Skin of body (tissue), 2 donors: ENCODE measurements around the gene TMEM178B. TPM values are rescaled to one million over a fixed set of nuclear protein-coding genes. Genes with fewer than 3 reads are reported as not detected.
"Not testable (repeated sequence)": the region's sequence is repeated elsewhere in the genome, so short reads cannot be mapped to it uniquely, and the experiment has no call there.

Experiments used
- DNase-seq: peaks from one replicate; lab custom pipeline; 2025; lab: John Stamatoyannopoulos, UW
- total RNA-seq: library from RNA; depleted of rRNA; stranded (reverse); fragments of >200 nt; gene quantifications from one replicate; pipeline ENCODE4 v1.2.3, GENCODE V29; 2014

TMEM178B gene
- total RNA-seq, 1 donor from 2014 or later: 0.49 TPM

GRCh38 chr7:141074162-141074991, 513 bp downstream of the TMEM178B start:
- DNase-seq: no peak

- DNase-seq: no peak
Observed at GRCh38 chr7:141074997-141075396, 1.1 kb downstream of the TMEM178B start.

GRCh38 chr7:141076377-141076776, 2.5 kb downstream of the TMEM178B start:
- DNase-seq: no peak

GRCh38 chr7:141079219-141079618, 5.4 kb downstream of the TMEM178B start:
- DNase-seq: no peak

- DNase-seq: not testable (repeated sequence)
Observed at GRCh38 chr7:141089490-141089889, 15.6 kb downstream of the TMEM178B start.

GRCh38 chr7:141094336-141095070, 20.6 kb downstream of the TMEM178B start:
- no peak for DNase-seq

GRCh38 chr7:141097430-141097829, 23.6 kb downstream of the TMEM178B start:
- DNase-seq: no peak

- no peak for DNase-seq
Observed at GRCh38 chr7:141102436-141102835, 28.6 kb downstream of the TMEM178B start.

- DNase-seq: no peak
Observed at GRCh38 chr7:141103847-141104429, 30.1 kb downstream of the TMEM178B start.

- DNase-seq: no peak
Observed at GRCh38 chr7:141113131-141113530, 39.3 kb downstream of the TMEM178B start.

- no peak for DNase-seq
Observed at GRCh38 chr7:141114029-141114664, 40.3 kb downstream of the TMEM178B start.

GRCh38 chr7:141115965-141116364, 42.1 kb downstream of the TMEM178B start:
- no peak for DNase-seq

GRCh38 chr7:141116661-141117060, 42.8 kb downstream of the TMEM178B start:
- DNase-seq: not testable (repeated sequence)

GRCh38 chr7:141118767-141119166, 44.9 kb downstream of the TMEM178B start:
- DNase-seq: no peak

- DNase-seq: no peak
Observed at GRCh38 chr7:141119187-141119586, 45.3 kb downstream of the TMEM178B start.

- no peak for DNase-seq
Observed at GRCh38 chr7:141122736-141123135, 48.9 kb downstream of the TMEM178B start.

- DNase-seq: no peak
Observed at GRCh38 chr7:141123522-141123921, 49.7 kb downstream of the TMEM178B start.

- no peak for DNase-seq
Observed at GRCh38 chr7:141126107-141126506, 52.2 kb downstream of the TMEM178B start.

GRCh38 chr7:141128506-141128905, 54.6 kb downstream of the TMEM178B start:
- DNase-seq: peak; percentile 37

GRCh38 chr7:141128931-141129330, 55.1 kb downstream of the TMEM178B start:
- no peak for DNase-seq

GRCh38 chr7:141132671-141133070, 58.8 kb downstream of the TMEM178B start:
- DNase-seq: no peak

- DNase-seq: no peak
Observed at GRCh38 chr7:141133646-141134045, 59.8 kb downstream of the TMEM178B start.
